NT2/D1 (cell line): Measurements from ENCODE around the gene TNFRSF21.
"Not testable (repeated sequence)": the region's sequence is repeated elsewhere in the genome, so short reads cannot be mapped to it uniquely, and the experiment has no call there.

Experiments used
- DNase-seq: peaks from one replicate; pipeline ENCODE4 v3.0.0-alpha.2; 2011; ENCODE audit warnings: low read depth, low spot score
- H3K27me3 ChIP-seq: 2 replicates; pipeline ENCODE4 v1.6.0; 2011; ENCODE audit warnings: mild to moderate bottlenecking; ENCODE audit not compliant: insufficient read length, insufficient read depth
- H3K36me3 ChIP-seq: 2 replicates; pipeline ENCODE4 v1.6.1; 2011; ENCODE audit warnings: mild to moderate bottlenecking, low read length, mixed read lengths; ENCODE audit not compliant: insufficient read depth, insufficient read length
- H3K4me1 ChIP-seq: 2 replicates; pipeline ENCODE4 v1.5.1; 2011; ENCODE audit not compliant: insufficient read depth, insufficient read length
- H3K4me3 ChIP-seq: 2 replicates; pipeline ENCODE4 v1.5.1; 2011; ENCODE audit warnings: low read depth; ENCODE audit not compliant: insufficient read length
- H3K9ac ChIP-seq: 2 replicates; pipeline ENCODE4 v1.6.0; 2011; ENCODE audit warnings: low read depth; ENCODE audit not compliant: insufficient read length
- H3K9me3 ChIP-seq: 2 replicates; pipeline ENCODE4 v1.5.1; 2011; ENCODE audit warnings: mild to moderate bottlenecking, low read length; ENCODE audit not compliant: insufficient read depth
- SUZ12 ChIP-seq: IDR thresholded peaks from 2 replicates; pipeline ENCODE4 v1.6.1; 2011; ENCODE audit not compliant: insufficient read length, insufficient read depth; ENCODE audit errors: extremely low read depth
- YY1 ChIP-seq: IDR thresholded peaks from 2 replicates; pipeline ENCODE4 v1.6.1; 2011; ENCODE audit not compliant: insufficient read length, insufficient read depth
- ZNF274 ChIP-seq: IDR thresholded peaks from 2 replicates; pipeline ENCODE4 v1.6.1; 2011; ENCODE audit warnings: mild to moderate bottlenecking, low read depth, low read length

The TNFRSF21 gene

GRCh38 chr6:47337519-47337918, 27.8 kb upstream of the TNFRSF21 start:
- Histone ChIP-seq H3K9me3 (no peaks in the 10 kb centered on the region), H3K27me3 (no peaks in the 10 kb centered on the region), H3K4me3 (no peak overlapping the region), H3K4me1 (no peaks in the 10 kb centered on the region), H3K9ac (no peak overlapping the region), H3K36me3 (no peaks in the 10 kb centered on the region)
- TF ChIP-seq YY1 = no peak
- TF ChIP-seq ZNF274 = no peak
- TF ChIP-seq SUZ12 = no peak
- DNase-seq = no peak

- no peak for TF ChIP-seq ZNF274
- TF ChIP-seq YY1 = no peak
- no peak for DNase-seq
- no peaks in the 10 kb centered on the region for H3K9me3 ChIP-seq
- no peaks in the 10 kb centered on the region for H3K27me3 ChIP-seq
- H3K9ac ChIP-seq = no peak overlapping the region
- no peaks in the 10 kb centered on the region for H3K4me1 ChIP-seq
- H3K4me3 ChIP-seq = no peak overlapping the region
- no peaks in the 10 kb centered on the region for H3K36me3 ChIP-seq
Observed at GRCh38 chr6:47336334-47336733, 26.6 kb upstream of the TNFRSF21 start.

- TF ChIP-seq ZNF274 (no peak), YY1 (no peak), SUZ12 (no peak)
- Histone ChIP-seq H3K4me1 (no peaks in the 10 kb centered on the region), H3K4me3 (no peak overlapping the region), H3K27me3 (no peaks in the 10 kb centered on the region), H3K9me3 (no peaks in the 10 kb centered on the region), H3K9ac (no peak overlapping the region), H3K36me3 (no peaks in the 10 kb centered on the region)
- no peak for DNase-seq
Observed at GRCh38 chr6:47335466-47335865, 25.8 kb upstream of the TNFRSF21 start.

- TF ChIP-seq ZNF274 (no peak), SUZ12 (no peak), YY1 (no peak)
- no peaks in the 10 kb centered on the region for H3K27me3 ChIP-seq
- H3K9me3 ChIP-seq = no peaks in the 10 kb centered on the region
- no peak overlapping the region for H3K4me3 ChIP-seq
- H3K9ac ChIP-seq = no peak overlapping the region
- H3K4me1 ChIP-seq = no peaks in the 10 kb centered on the region
- no peaks in the 10 kb centered on the region for H3K36me3 ChIP-seq
- no peak for DNase-seq
Observed at GRCh38 chr6:47334334-47334733, 24.6 kb upstream of the TNFRSF21 start.

- not testable (repeated sequence) for DNase-seq, H3K36me3 ChIP-seq, H3K4me1 ChIP-seq, H3K9me3 ChIP-seq, H3K27me3 ChIP-seq, H3K9ac ChIP-seq, H3K4me3 ChIP-seq
Observed at GRCh38 chr6:47328606-47329005, 18.9 kb upstream of the TNFRSF21 start.

GRCh38 chr6:47328139-47328538, 18.4 kb upstream of the TNFRSF21 start:
- H3K9me3 ChIP-seq, H3K36me3 ChIP-seq, H3K4me1 ChIP-seq, H3K27me3 ChIP-seq, H3K9ac ChIP-seq, H3K4me3 ChIP-seq, DNase-seq: not testable (repeated sequence)

GRCh38 chr6:47323887-47324286, 14.2 kb upstream of the TNFRSF21 start:
- DNase-seq = no peak
- Histone ChIP-seq H3K9ac (no peak overlapping the region), H3K9me3 (no peaks in the 10 kb centered on the region; the same call in 1 of the 2 replicates), H3K36me3 (no peaks in the 10 kb centered on the region), H3K4me3 (no peak overlapping the region), H3K4me1 (no peaks in the 10 kb centered on the region), H3K27me3 (no peaks in the 10 kb centered on the region)
- TF ChIP-seq SUZ12 (no peak), ZNF274 (no peak), YY1 (no peak)

- TF ChIP-seq YY1 (no peak), ZNF274 (no peak), SUZ12 (no peak)
- no peaks in the 10 kb centered on the region for H3K4me1 ChIP-seq
- no peak for DNase-seq
- no peak overlapping the region for H3K4me3 ChIP-seq
- H3K9me3 ChIP-seq = no peaks in the 10 kb centered on the region; the same call in 1 of the 2 replicates
- H3K27me3 ChIP-seq = no peaks in the 10 kb centered on the region
- no peaks in the 10 kb centered on the region for H3K36me3 ChIP-seq
- H3K9ac ChIP-seq = no peak overlapping the region
Observed at GRCh38 chr6:47323321-47323720, 13.6 kb upstream of the TNFRSF21 start.
